SK-N-SH treated with all-trans-retinoic acid at 6 μM for 48 hours (cell line): ENCODE results near the gene FYN.

ENCODE experiments used
- ATAC-seq: fragments of 200-7000 bp; cut with Tn5 transposase; 3 replicates; pipeline ENCODE4 v1.9.1; 2020; ENCODE audit warnings: mild to moderate bottlenecking, moderate library complexity
- ARNTL ChIP-seq: fragments of 450-650 bp; formaldehyde crosslinking; IDR thresholded peaks from 2 replicates; pipeline ENCODE4 v1.5.0; 2020; ENCODE audit warnings: low read depth, mild to moderate bottlenecking, moderate library complexity, borderline replicate concordance
- BACH2 ChIP-seq: fragments of 250-450 bp; sonication (Bioruptor Pico); IDR thresholded peaks from 2 replicates; pipeline ENCODE4 v1.9.0; 2021; ENCODE audit warnings: mild to moderate bottlenecking, borderline replicate concordance
- CREB5 ChIP-seq: fragments of 250-450 bp; sonication (Bioruptor Pico); IDR thresholded peaks from 2 replicates; pipeline ENCODE4 v1.5.1; 2020; ENCODE audit warnings: low read depth, mild to moderate bottlenecking, moderate library complexity
- CSDC2 ChIP-seq: fragments of 250-450 bp; sonication (Bioruptor Pico); IDR thresholded peaks from 2 replicates; pipeline ENCODE4 v1.5.0; 2020; ENCODE audit warnings: mild to moderate bottlenecking, moderate library complexity
- CSRNP3 ChIP-seq: fragments of 250-450 bp; sonication (Bioruptor Pico); IDR thresholded peaks from 2 replicates; pipeline ENCODE4 v1.5.1; 2021; ENCODE audit warnings: mild to moderate bottlenecking, moderate library complexity
- ESRRG ChIP-seq: fragments of 250-450 bp; sonication (Bioruptor Pico); IDR thresholded peaks from 2 replicates; pipeline ENCODE4 v1.6.1; 2021; ENCODE audit warnings: mild to moderate bottlenecking
- GLIS3 ChIP-seq: fragments of 250-450 bp; sonication (Bioruptor Pico); IDR thresholded peaks from 2 replicates; pipeline ENCODE4 v1.5.0; 2020; ENCODE audit warnings: mild to moderate bottlenecking, moderate library complexity
- OSR1 ChIP-seq: fragments of 250-450 bp; sonication (Bioruptor Pico); IDR thresholded peaks from 2 replicates; pipeline ENCODE4 v1.8.0; 2022; ENCODE audit warnings: moderate library complexity, mild to moderate bottlenecking, inconsistent platforms
- PATZ1 ChIP-seq: fragments of 250-450 bp; sonication (Bioruptor Pico); IDR thresholded peaks from 2 replicates; pipeline ENCODE4 v1.8.0; 2020; ENCODE audit warnings: mild to moderate bottlenecking, moderate library complexity, borderline replicate concordance
- POU6F1 ChIP-seq: fragments of 250-450 bp; sonication (Bioruptor Pico); IDR thresholded peaks from 2 replicates; pipeline ENCODE4 v1.8.0; 2021; ENCODE audit warnings: low read depth, mild to moderate bottlenecking, moderate library complexity, borderline replicate concordance
- PPARA ChIP-seq: fragments of 250-450 bp; sonication (Bioruptor Pico); IDR thresholded peaks from 2 replicates; pipeline ENCODE4 v1.5.0; 2020; ENCODE audit warnings: mild to moderate bottlenecking, borderline replicate concordance
- RARB ChIP-seq: fragments of 250-450 bp; sonication (Bioruptor Pico); IDR thresholded peaks from 2 replicates; pipeline ENCODE4 v1.8.0; 2021; ENCODE audit warnings: mild to moderate bottlenecking, moderate library complexity
- SNAI2 ChIP-seq: fragments of 250-450 bp; sonication (Bioruptor Pico); IDR thresholded peaks from 2 replicates; pipeline ENCODE4 v1.5.0; 2020; ENCODE audit warnings: mild to moderate bottlenecking, moderate library complexity
- TOX ChIP-seq: fragments of 250-450 bp; sonication (Bioruptor Pico); IDR thresholded peaks from 2 replicates; pipeline ENCODE4 v1.8.0; 2021; ENCODE audit warnings: mild to moderate bottlenecking, moderate library complexity, borderline replicate concordance
- TSHZ2 ChIP-seq: fragments of 250-450 bp; sonication (Bioruptor Pico); IDR thresholded peaks from 2 replicates; pipeline ENCODE4 v1.5.0; 2020; ENCODE audit warnings: mild to moderate bottlenecking, moderate library complexity
- ZC3H10 ChIP-seq: fragments of 250-450 bp; sonication (Bioruptor Pico); IDR thresholded peaks from 2 replicates; pipeline ENCODE4 v1.5.1; 2021; ENCODE audit warnings: mild to moderate bottlenecking, moderate library complexity
- ZFP3 ChIP-seq: fragments of 250-450 bp; sonication (Bioruptor Pico); IDR thresholded peaks from 2 replicates; pipeline ENCODE4 v1.5.0; 2020; ENCODE audit warnings: mild to moderate bottlenecking, moderate library complexity
- ZFP30 ChIP-seq: fragments of 450-650 bp; formaldehyde crosslinking; IDR thresholded peaks from 2 replicates; pipeline ENCODE4 v1.5.0; 2022; ENCODE audit warnings: mild to moderate bottlenecking, moderate library complexity
- ZNF565 ChIP-seq: fragments of 450-650 bp; formaldehyde crosslinking; conservative IDR thresholded peaks from 2 replicates; pipeline ENCODE4 v1.5.0; 2020; ENCODE audit warnings: low read depth, mild to moderate bottlenecking, moderate library complexity
- ZNF8 ChIP-seq: fragments of 450-650 bp; formaldehyde crosslinking; IDR thresholded peaks from 2 replicates; pipeline ENCODE4 v1.5.0; 2020; ENCODE audit warnings: mild to moderate bottlenecking, moderate library complexity

The FYN gene

GRCh38 chr6:111721753-111722154, 151.5 kb downstream of the FYN start (continued):
- no peak for TF ChIP-seq TSHZ2
- TF ChIP-seq PPARA, result no peak
- no peak for TF ChIP-seq OSR1 (CRISPR knock-in tag)

GRCh38 chr6:111720931-111721496, 152.2 kb downstream of the FYN start:
- ATAC-seq, result no peak
- TF ChIP-seq CSDC2, result no peak
- TF ChIP-seq ZNF8 (CRISPR knock-in tag), result no peak
- no peak for TF ChIP-seq PPARA
- TF ChIP-seq CSRNP3, result no peak
- TF ChIP-seq SNAI2 (CRISPR knock-in tag), result no peak
- TF ChIP-seq GLIS3 (CRISPR knock-in tag), result no peak
- TF ChIP-seq, all 23 proteins: peak for 0

GRCh38 chr6:111718990-111719389, 154.3 kb downstream of the FYN start:
- TF ChIP-seq TOX (CRISPR knock-in tag) (no peak), RARB (CRISPR knock-in tag) (no peak), PPARA (no peak), PATZ1 (CRISPR knock-in tag) (no peak), ZC3H10 (CRISPR knock-in tag) (no peak), ZFP3 (CRISPR knock-in tag) (no peak), CREB5 (CRISPR knock-in tag) (no peak), BACH2 (no peak), CSRNP3 (no peak), GLIS3 (CRISPR knock-in tag) (no peak), ARNTL (CRISPR knock-in tag) (no peak), ZNF565 (CRISPR knock-in tag) (no peak), POU6F1 (CRISPR knock-in tag) (no peak), ZFP30 (no peak), ESRRG (no peak)
- ATAC-seq, result no peak
